ENCODE results near the gene MYBPC3.

- TF ChIP-seq, protein P1, sequence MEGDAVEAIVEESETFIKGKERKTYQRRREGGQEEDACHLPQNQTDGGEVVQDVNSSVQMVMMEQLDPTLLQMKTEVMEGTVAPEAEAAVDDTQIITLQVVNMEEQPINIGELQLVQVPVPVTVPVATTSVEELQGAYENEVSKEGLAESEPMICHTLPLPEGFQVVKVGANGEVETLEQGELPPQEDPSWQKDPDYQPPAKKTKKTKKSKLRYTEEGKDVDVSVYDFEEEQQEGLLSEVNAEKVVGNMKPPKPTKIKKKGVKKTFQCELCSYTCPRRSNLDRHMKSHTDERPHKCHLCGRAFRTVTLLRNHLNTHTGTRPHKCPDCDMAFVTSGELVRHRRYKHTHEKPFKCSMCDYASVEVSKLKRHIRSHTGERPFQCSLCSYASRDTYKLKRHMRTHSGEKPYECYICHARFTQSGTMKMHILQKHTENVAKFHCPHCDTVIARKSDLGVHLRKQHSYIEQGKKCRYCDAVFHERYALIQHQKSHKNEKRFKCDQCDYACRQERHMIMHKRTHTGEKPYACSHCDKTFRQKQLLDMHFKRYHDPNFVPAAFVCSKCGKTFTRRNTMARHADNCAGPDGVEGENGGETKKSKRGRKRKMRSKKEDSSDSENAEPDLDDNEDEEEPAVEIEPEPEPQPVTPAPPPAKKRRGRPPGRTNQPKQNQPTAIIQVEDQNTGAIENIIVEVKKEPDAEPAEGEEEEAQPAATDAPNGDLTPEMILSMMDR (conservative IDR thresholded peaks at IDR 0.05; ENCODE audit: low read depth in 2 of 2) = no peak
- TF ChIP-seq EZH2 (IDR thresholded peaks at IDR 0.05; ENCODE audit: low read depth, unreplicated experiment) (no peak), CREB1 (CRISPR knock-in tag; IDR thresholded peaks at IDR 0.05; ENCODE audit: low read depth) (no peak), EZH2phosphoT487 (IDR thresholded peaks at IDR 0.05; ENCODE audit: unreplicated experiment) (no peak), STAT1 (IDR thresholded peaks at IDR 0.05; ENCODE audit: unreplicated experiment) (no peak), ZNF114 (CRISPR knock-in tag; IDR thresholded peaks at IDR 0.05) (no peak), POLR2AphosphoS5 (IDR thresholded peaks at IDR 0.05; ENCODE audit: low read depth) (no peak), JUNB (IDR thresholded peaks at IDR 0.05; ENCODE audit: unreplicated experiment) (no peak), REST (IDR thresholded peaks at IDR 0.05; ENCODE audit: unreplicated experiment) (no peak), NANOG (IDR thresholded peaks at IDR 0.05; ENCODE audit: borderline replicate concordance) (no peak), ZNF331 (CRISPR knock-in tag; IDR thresholded peaks at IDR 0.05; ENCODE audit: low read depth) (no peak)
- TF ChIP-seq, protein P2, sequence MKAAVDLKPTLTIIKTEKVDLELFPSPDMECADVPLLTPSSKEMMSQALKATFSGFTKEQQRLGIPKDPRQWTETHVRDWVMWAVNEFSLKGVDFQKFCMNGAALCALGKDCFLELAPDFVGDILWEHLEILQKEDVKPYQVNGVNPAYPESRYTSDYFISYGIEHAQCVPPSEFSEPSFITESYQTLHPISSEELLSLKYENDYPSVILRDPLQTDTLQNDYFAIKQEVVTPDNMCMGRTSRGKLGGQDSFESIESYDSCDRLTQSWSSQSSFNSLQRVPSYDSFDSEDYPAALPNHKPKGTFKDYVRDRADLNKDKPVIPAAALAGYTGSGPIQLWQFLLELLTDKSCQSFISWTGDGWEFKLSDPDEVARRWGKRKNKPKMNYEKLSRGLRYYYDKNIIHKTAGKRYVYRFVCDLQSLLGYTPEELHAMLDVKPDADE (IDR thresholded peaks at IDR 0.05) = no peak
- TF ChIP-seq, protein P3, sequence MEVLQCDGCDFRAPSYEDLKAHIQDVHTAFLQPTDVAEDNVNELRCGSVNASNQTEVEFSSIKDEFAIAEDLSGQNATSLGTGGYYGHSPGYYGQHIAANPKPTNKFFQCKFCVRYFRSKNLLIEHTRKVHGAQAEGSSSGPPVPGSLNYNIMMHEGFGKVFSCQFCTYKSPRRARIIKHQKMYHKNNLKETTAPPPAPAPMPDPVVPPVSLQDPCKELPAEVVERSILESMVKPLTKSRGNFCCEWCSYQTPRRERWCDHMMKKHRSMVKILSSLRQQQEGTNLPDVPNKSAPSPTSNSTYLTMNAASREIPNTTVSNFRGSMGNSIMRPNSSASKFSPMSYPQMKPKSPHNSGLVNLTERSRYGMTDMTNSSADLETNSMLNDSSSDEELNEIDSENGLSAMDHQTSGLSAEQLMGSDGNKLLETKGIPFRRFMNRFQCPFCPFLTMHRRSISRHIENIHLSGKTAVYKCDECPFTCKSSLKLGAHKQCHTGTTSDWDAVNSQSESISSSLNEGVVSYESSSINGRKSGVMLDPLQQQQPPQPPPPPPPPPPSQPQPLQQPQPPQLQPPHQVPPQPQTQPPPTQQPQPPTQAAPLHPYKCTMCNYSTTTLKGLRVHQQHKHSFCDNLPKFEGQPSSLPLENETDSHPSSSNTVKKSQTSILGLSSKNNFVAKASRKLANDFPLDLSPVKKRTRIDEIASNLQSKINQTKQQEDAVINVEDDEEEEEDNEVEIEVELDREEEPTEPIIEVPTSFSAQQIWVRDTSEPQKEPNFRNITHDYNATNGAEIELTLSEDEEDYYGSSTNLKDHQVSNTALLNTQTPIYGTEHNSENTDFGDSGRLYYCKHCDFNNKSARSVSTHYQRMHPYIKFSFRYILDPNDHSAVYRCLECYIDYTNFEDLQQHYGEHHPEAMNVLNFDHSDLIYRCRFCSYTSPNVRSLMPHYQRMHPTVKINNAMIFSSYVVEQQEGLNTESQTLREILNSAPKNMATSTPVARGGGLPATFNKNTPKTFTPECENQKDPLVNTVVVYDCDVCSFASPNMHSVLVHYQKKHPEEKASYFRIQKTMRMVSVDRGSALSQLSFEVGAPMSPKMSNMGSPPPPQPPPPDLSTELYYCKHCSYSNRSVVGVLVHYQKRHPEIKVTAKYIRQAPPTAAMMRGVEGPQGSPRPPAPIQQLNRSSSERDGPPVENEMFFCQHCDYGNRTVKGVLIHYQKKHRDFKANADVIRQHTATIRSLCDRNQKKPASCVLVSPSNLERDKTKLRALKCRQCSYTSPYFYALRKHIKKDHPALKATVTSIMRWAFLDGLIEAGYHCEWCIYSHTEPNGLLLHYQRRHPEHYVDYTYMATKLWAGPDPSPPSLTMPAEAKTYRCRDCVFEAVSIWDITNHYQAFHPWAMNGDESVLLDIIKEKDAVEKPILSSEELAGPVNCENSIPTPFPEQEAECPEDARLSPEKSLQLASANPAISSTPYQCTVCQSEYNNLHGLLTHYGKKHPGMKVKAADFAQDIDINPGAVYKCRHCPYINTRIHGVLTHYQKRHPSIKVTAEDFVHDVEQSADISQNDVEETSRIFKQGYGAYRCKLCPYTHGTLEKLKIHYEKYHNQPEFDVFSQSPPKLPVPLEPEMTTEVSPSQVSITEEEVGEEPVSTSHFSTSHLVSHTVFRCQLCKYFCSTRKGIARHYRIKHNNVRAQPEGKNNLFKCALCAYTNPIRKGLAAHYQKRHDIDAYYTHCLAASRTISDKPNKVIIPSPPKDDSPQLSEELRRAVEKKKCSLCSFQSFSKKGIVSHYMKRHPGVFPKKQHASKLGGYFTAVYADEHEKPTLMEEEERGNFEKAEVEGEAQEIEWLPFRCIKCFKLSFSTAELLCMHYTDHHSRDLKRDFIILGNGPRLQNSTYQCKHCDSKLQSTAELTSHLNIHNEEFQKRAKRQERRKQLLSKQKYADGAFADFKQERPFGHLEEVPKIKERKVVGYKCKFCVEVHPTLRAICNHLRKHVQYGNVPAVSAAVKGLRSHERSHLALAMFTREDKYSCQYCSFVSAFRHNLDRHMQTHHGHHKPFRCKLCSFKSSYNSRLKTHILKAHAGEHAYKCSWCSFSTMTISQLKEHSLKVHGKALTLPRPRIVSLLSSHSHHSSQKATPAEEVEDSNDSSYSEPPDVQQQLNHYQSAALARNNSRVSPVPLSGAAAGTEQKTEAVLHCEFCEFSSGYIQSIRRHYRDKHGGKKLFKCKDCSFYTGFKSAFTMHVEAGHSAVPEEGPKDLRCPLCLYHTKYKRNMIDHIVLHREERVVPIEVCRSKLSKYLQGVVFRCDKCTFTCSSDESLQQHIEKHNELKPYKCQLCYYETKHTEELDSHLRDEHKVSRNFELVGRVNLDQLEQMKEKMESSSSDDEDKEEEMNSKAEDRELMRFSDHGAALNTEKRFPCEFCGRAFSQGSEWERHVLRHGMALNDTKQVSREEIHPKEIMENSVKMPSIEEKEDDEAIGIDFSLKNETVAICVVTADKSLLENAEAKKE (CRISPR knock-in tag; IDR thresholded peaks at IDR 0.05) = no peak
These were observed 28.0 kb downstream of the MYBPC3 start for GRCh38 chr11:47324520-47324919.

All from GM23338 (cell line).